HG02938 (cell line): ENCODE data around the gene ST3GAL5.
"Not testable (repeated sequence)": the region's sequence is repeated elsewhere in the genome, so short reads cannot be mapped to it uniquely, and the experiment has no call there.

Source experiments
- ATAC-seq: cut with Tn5 transposase; IDR thresholded peaks from one replicate; pipeline ENCODE4 v1.9.1; 2021; ENCODE audit warnings: mild to moderate bottlenecking, moderate library complexity; ENCODE audit not compliant: unreplicated experiment

Gene ST3GAL5

GRCh38 chr2:85840091-85840490 is 48.7 kb downstream of the ST3GAL5 start:
- no peak for ATAC-seq

- ATAC-seq = no peak
Measured at GRCh38 chr2:85839461-85839860, 49.3 kb downstream of the ST3GAL5 start.

GRCh38 chr2:85838641-85839040 is 50.1 kb downstream of the ST3GAL5 start:
- ATAC-seq = no peak

GRCh38 chr2:85838181-85838580 is 50.6 kb downstream of the ST3GAL5 start:
- no peak for ATAC-seq

- no peak for ATAC-seq
Measured at GRCh38 chr2:85834466-85834865, 54.3 kb downstream of the ST3GAL5 start.

- no peak for ATAC-seq
Measured at GRCh38 chr2:85831735-85832134, 57.1 kb downstream of the ST3GAL5 start.

- ATAC-seq = no peak
Measured at GRCh38 chr2:85830645-85831044, 58.1 kb downstream of the ST3GAL5 start.

- ATAC-seq = not testable (repeated sequence)
Measured at GRCh38 chr2:85829394-85829793, 59.4 kb downstream of the ST3GAL5 start.

- no peak for ATAC-seq
Measured at GRCh38 chr2:85828725-85829124, 60.1 kb downstream of the ST3GAL5 start.

- no peak for ATAC-seq
Measured at GRCh38 chr2:85827879-85828569, 60.8 kb downstream of the ST3GAL5 start.

- ATAC-seq = no peak
Measured at GRCh38 chr2:85826990-85827878, 61.6 kb downstream of the ST3GAL5 start.

- no peak for ATAC-seq
Measured at GRCh38 chr2:85823951-85824350, 64.8 kb downstream of the ST3GAL5 start.

- ATAC-seq = no peak
Measured at GRCh38 chr2:85822766-85823165, 66.0 kb downstream of the ST3GAL5 start.

GRCh38 chr2:85819811-85820510 is 68.8 kb downstream of the ST3GAL5 start:
- no peak for ATAC-seq

GRCh38 chr2:85814802-85815550 is 73.8 kb downstream of the ST3GAL5 start:
- no peak for ATAC-seq

GRCh38 chr2:85813982-85814801 is 74.6 kb downstream of the ST3GAL5 start:
- ATAC-seq = peak; percentile 54

GRCh38 chr2:85813211-85813981 is 75.4 kb downstream of the ST3GAL5 start:
- ATAC-seq = no peak

- ATAC-seq = no peak
Measured at GRCh38 chr2:85812094-85812735, 76.6 kb downstream of the ST3GAL5 start.
